Fibroblast of skin of back (primary cell): ENCODE data around the gene PRMT3.
"Not testable (repeated sequence)": the region's sequence is repeated elsewhere in the genome, so short reads cannot be mapped to it uniquely, and the experiment has no call there.

Experiments
- DNase-seq: peaks from one replicate; pipeline ENCODE4 v3.0.0-alpha.2; 2013

PRMT3 gene

DNA sequence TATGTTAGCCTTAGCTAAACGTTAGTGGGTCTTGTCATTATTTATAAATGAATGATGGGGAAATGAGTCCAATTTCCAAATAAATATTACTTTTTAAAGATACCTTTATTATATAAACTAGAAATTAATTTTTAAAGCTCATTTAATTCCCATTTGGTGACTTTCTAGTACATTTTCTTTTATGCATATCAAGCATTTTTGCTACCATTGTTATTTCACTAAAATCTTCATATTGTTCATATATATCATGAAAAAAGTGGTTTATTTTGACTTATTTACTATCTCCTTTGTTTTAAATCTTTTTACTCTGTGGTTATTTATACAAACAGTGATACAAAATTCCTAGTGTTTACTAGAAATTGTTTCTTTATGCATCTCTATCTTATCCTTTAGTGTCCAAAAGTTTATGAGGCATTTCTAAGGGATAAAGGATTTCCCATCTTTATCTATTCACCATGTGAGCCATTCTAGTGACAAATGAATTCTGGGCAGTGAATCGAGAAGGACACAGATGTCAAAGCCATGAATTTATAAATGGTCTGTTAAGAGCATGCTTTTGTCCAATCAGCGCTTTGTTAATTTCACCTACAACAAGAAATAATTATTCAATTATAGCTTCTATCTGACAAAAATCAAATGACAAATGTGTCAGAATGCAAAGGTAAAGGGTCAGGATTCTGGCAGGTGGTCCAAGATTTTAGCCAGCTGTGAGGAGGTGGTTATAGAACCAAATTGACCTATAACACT lies 70.6 kb downstream of the PRMT3 start:
- no peak for DNase-seq

DNA sequence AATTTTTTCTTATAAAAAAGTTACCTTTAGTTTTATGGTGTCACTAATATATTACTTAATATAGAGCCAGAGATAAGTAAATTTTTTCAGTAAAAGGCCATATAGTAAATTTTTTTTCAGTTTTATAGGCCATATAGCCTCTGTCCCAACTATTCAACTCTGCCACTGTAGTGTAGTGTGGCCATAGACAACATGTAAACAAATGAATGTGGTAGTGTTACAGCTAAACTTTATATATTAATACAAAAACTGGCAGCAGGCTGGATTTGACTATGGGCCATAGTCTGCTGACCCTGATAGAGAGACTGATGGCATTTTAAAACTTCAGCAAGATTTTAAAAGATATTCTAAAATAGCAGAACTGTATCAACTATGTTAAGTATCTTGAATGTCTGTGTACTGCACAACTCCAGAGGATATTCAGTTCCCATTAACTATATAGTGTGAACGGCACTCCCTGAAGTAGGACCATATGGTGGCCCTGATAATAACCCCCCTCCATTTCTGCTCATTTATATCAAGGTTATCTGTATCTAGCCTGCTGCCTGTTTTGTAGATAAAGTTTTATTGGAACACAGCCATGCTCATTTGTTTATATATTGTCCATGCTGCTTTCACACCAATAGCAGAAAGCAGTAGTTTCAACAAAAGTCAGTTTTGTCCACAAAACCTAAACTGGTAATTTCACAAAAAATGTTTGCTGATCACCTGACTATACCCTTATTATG lies 71.6 kb downstream of the PRMT3 start:
- DNase-seq, result no peak

DNA sequence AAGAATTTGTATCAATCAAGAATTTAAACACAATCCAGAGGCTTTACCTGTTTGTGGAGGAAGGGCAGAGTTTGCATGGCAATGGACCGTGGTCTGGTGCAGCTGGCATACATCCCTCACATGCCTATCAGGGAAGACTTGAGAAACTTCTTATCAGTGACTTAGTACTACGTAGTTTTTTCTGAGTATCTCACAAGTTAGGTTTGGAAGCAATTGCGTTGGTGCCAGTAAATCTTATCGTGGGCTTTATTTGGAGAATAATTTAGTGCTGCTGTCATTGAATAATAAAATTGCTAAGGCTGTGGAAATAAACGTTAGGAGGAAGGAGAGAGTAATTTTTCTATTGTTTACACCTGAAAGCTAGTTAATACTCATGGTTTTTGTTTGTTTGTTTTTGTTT lies 72.3 kb downstream of the PRMT3 start:
- no peak for DNase-seq

DNA sequence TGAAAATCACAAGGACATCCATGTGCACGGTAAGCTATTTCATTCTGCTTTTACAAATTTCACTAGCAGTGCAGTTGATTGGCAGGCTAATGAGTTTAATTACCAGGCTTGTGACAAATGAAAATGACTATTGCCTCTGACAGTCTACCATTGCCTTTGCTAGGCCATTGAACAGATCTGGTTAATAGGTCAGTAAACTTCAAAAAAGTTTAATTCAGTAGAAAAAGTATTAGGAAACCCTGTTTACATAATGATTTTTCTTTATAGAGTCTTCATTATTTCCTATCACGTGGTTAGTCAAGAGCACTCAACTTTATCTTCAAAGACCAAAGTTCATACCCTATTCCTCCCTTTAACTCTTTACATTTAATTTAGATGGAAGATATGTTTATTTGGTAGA lies 77.0 kb downstream of the PRMT3 start:
- DNase-seq, result no peak

DNA sequence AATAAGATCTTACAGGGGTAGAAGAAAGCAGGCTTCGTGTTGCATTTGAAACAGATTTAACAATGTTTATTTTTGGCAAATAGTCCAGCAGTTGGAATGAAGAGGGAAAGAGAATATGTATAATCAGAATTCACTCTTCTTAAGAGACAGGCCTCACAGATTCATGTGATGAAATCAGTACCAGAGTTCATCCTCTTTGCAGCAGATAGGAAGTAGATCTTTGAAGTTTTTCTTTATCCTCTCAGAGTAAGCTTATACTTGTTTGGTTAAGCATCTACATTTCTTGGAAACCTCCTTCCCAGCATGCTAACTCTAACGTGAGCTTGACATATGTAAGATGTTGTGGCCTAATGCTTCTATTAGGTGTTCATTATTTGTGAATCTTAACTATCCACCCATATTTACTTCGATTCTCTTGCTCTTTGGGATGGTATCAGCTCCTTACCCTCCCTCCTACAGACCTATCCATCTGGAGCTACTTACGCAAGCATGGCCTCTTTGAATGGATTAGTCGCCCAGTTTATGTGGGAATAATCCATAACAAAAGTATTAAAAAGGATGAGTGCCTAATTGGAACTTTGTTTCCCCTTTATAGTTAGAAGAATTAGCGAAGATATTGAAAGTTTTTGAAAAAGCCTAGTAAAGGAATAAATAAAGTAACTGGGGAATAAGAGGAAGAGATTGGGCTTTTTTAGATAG lies 80.1 kb downstream of the PRMT3 start:
- no peak for DNase-seq

DNA sequence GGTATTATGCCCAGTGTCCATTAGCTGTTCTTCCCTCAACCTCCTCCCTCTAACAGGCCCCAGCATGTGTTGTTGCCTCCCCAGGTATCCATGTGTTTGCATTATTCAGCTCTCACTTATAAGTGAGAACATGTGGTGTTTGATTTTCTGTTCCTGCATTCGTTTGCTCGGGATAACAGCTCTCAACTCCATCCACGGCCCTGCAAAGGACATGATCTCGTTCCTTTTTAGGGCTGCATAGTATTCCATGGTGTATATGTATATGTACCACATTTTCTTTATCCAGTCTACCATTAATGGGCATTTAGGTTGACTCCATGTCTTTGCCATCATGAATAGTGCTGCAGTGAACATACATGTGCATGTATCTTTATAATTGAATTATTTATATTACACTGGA lies 82.8 kb downstream of the PRMT3 start:
- DNase-seq, result no peak

DNA sequence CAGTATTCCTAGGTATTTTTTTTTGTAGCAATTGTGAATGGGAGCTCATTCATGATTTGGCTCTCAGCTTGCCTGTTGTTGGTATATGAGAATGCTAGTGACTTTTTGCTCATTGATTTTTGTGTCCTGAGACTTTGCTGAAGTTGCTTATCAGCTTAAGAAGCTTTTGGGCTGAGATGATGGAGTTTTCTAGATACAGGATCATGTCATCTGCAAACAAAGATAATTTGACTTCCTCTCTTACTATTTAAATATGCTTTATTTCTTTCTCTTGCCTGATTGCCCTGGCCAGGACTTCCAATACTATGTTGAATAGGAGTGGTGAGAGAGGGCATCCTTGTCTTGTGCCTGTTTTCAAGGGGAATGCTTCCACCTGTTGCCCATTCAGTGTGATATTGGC lies 84.4 kb downstream of the PRMT3 start:
- DNase-seq, result not testable (repeated sequence)

DNA sequence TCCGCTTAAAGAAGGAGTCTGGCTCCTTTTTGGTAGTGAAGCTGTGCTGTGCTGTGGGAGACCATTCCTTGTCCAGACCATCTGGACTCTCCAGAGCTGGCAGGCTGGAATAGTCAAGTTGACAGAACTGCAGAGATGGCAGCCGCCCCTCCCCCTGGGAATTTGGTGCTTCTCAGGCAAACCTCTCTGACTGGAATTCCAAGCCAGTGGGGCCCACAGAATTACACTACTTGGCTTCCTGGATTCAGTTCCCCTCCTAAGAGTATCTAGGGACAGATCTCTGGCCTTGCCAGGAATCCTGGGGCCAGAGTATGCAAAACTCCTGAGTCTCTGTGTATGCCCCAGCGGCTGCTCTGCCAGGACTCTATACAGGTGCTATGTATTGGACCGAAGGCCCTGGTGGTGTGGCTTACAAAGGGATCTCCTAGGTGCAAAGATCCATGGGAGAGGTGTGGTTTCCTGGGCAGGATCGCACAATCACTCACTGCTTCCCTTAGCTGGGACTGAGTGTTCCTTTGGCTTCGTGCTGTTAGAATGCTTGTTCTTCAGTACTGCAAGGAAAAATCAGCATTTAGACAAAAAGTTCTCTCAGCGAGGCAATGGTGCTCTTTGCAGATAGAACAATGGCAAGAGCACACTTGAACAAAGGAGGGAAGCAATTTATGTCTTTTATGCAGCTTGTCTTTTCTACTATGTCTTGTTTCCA lies 86.8 kb downstream of the PRMT3 start:
- DNase-seq, result no peak

DNA sequence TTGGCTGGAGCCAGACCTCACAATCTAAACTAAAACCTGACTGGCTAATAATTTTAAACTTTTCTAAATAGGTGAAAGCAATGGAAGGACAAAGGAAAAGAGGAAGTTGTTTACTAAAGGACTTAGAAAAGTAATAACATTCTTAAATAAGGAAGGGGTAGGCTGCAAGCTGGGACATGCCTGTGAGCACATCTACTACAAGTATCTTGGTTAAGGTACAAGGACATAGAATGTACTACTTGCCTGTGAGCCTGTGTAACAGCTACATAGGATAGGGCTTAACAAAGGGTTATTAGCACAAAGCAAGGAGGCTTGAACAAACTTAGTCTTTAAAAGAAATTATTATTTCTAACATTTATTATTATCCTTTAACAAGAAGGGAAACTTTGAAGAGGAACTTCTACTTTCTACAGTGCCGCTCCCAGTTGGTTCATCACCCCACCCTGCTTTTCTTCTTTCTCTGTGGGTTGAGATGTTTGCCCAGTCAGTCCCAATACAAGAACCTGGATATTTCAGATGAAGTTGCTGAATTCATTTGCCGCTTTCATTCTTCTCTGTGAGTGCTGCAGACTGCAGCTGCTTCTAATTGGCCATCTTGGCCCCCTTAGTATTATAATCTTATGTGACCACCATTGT lies 87.5 kb downstream of the PRMT3 start:
- no peak for DNase-seq

DNA sequence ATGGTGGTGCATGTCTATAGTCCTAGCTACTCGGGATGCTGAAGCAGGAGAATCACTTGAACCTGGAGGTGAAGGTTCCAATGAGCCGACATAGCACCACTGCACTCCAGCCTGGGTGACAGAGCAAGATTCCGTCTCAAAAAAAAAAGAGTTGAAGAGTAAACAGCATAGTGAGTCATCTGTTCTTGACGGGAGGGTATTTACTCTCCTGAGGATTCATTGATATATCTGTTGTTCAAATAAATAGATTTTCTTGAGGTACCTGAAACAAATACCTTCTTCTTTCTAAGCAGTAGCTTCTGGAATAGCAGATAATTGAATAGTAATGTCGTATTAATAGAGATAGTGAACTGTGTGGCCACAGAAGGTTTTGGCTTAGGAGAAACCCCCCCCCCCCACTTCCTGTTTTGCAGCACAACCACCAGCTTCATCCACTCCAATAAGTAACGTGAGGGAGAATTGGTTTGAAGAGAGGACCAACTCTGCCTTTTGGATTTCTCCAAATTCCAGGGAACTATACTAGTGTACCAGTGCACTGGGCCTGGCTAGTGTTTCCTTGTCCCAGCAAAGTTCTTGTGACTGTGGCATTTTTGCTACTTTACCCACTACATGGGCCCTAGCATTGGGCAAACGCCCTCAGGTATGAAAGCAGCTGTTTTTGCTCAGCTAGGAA lies 90.0 kb downstream of the PRMT3 start:
- no peak for DNase-seq

DNA sequence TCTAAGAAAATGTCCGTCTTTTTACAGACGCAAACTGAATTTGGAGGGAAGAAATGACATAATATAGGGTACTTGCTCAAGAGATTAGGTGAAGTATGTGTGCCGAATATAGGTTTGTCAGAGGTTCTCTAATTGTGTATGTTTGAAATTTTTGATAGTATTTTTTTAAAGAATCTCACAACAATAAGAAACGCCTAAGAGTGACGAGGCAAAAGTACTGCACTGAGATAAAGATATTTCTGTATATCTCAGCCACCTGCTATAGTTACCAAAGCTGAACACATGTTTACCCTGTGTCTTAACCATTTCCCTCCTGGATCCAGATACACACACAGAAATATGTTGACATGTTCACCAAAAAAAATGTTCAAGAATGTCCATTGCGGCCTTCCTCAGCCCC lies 92.0 kb downstream of the PRMT3 start:
- no peak for DNase-seq

DNA sequence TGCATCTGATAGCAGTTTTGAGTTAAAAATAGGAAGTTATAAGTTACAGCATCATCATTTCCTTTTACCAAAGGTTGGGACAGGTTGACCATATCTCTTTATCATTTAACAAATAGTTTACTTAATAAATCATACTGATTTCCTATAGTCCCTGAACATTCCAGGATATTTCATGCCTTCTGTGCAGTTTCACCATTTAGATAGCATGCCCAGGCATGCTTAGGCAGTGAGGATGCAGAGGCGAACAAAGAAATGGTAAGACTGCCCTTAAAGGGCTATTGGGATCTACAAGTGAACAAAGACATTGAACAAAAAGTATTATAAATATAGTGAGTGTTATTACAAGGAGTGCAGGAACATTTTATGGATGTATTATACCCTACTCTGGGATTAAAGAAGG lies 96.4 kb downstream of the PRMT3 start:
- DNase-seq, result no peak

DNA sequence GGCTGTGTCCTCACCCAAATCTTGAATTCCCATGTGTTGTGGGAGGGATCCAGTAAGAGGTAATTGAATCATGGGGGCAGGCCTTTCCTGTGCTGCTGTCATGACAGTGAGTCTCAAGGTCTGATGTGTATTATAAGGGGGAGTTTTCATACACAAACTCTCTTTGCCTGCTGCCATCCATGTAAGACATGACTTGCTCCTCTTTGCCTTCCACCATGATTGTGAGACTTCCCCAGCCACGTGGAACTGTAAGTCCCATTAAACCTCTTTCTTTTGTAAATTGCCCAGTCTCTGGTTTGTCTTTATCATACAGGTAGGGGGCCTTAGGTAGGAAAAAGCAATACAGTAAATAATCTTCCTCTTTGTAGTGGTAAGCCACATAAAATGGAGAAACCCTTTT lies 96.9 kb downstream of the PRMT3 start:
- not testable (repeated sequence) for DNase-seq

DNA sequence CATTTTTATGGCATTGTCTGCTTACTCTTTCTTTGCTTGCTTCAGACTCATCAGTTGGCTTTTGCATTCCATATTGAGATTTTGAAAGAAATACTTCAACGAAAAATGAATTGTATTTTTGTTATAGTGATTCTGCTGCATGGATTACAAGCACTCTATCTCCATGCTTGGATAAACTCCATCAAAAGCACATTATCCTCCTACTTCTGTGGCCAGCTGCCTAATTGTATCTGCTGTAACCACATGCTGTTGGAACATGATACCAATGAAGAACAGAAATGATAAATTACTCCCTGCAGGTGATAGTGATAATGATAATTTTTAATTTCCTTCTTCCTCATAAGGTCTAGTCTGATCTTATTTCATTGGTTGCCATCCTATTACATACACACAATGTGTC lies 100.8 kb downstream of the PRMT3 start:
- no peak for DNase-seq

DNA sequence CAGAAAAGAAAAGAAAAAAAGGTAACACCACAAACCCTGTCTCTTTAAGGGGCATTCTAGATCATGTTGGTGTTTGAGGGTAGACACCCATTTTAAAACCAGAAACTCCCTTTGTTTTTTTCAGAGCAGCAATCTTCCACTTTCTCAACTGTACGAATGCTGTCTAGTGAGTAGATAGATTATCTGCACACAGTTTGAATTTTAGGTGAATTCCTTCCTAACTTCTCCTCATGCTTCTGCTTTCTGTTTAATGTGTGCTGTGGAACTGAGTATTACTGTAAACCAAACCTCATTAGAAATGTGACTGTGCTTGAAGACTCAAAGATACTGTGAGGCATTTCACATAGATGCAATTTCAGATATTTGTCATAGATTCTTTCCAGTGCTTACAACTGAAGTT lies 102.4 kb downstream of the PRMT3 start:
- DNase-seq, result no peak

DNA sequence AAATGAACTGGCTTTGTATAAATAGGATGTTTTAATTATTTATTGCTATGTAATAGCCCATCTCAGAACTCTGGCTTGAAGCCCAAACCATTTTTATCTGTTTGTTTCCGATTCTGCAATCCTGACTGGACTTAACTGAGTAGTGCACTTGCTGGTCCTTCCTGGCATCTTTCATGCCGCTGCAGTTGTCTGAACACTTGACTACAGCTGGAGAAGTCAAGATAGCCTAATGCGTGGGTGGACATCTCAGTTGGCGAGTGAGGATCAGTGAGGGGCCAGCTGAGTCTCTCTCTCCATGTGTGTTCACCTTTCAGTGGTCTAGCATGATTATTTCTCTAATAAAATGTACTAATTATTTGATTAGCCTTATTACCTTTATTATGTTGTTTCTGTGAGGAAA lies 105.8 kb downstream of the PRMT3 start:
- no peak for DNase-seq

DNA sequence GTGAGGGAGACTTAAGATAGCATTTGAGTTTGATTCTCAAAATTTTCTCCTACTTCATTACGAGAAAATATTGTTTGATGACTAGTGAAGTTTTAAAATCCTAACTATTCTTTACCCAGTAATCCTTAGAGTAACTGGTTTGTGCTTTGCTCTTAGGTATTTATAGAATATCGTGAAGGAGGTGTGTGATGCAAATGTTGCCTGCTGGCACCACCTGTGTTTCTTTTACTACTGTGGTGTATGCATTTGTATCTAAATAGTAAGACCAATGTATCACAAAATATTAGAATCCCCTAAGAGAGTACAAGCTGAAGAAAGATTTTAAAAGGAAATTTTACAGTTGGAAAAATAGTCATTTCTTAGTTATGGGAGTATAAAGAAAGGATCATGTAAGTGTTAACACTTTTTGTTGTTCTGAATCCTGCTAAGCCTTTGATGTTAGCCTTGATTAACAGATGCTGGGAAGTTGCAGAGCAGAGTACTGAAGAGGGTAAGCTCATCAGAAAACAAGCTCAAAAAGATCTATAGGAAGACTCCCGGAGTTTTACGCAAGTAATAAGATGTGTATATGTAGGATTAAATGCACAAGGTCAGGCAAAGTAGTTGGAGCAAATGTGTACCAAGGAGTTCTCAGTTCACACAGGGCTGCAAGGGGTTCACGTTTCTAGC lies 109.7 kb downstream of the PRMT3 start:
- no peak for DNase-seq

DNA sequence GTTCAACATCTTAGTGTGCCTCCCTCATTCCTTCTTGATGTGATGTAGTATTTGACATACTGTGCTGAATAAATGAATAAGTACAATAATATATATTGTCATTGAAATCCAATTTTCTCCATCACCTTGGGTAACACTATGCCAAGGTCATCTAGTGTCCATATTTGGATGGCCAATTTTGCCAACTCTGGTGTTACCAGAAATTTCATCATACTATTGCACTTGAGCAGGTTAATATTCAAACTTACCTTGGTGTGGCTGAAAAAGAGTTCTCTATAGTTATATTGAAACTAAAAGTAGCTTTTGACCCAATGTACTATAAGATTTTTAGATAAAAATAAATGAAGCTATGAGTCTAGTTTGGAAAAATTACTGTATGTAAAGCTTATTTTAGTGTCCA lies 113.7 kb downstream of the PRMT3 start:
- DNase-seq, result no peak

DNA sequence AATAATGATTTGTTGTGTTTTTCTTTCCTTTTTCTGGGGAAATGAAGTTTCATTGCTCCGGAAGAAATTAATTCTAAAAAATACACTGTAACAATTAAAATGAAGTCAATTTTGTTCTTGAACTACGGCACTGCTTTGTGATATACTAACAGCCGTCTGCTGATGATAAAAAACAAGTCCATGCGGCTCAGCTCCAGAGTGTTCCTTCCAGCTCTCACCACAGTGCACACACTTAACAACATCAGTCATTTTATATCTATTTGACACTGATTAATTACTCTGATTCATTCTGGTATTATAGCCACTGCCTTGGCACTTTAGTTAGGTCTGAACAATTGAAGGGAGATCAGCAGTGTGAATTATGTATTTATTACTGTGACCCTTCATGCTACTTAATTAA lies 114.5 kb downstream of the PRMT3 start:
- DNase-seq, result no peak

DNA sequence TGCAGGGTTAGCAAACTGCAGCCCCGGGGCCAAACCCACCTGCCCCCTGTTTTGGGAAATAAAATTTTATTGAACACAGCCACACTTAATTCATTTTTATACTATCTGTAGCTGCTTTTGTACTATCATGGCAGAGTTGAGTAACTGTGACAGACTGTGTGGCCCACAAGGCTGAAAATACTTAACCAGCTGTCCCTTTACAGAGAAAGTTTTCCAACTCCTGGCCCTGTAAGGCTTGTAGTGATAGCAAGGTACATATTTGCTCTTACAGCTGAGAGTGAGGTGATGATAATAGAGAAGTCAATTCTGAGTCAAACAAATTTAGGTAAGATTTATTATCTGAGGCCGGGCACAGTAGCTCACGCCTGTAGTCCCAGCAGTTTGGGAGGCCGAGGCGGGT lies 124.5 kb downstream of the PRMT3 start:
- DNase-seq, result no peak

DNA sequence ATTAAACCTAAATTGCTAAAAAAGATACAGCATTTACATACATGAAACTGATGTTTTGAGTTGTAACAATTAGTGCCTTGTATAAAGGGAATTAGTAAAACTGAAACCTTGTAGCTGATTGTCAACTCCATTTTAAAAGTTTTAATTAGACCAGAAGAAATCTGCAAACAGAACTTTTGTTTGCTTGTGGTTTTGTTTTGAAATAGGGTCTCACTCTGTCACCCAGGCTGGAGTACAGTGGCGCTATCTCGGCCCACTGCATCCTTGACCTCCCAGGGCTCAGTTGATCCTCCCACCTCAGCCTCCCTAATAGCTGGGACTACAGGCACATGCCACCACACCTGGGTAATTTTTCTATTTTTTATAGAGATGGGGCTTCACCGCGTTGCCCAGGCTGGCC lies 125.4 kb downstream of the PRMT3 start:
- DNase-seq, result no peak
